ENCODE data around the gene IGHMBP2.

Gene IGHMBP2

GRCh38 chr11:68928136-68928880, 24.6 kb downstream of the IGHMBP2 start:
- DNase-seq, result no peak

- no peak for DNase-seq
Observed at GRCh38 chr11:68929135-68929534, 25.4 kb downstream of the IGHMBP2 start.

- DNase-seq, result no peak
Observed at GRCh38 chr11:68929706-68930570, 26.2 kb downstream of the IGHMBP2 start.

GRCh38 chr11:68930991-68931855, 27.5 kb downstream of the IGHMBP2 start:
- DNase-seq, result no peak

GRCh38 chr11:68931911-68932310, 28.2 kb downstream of the IGHMBP2 start:
- no peak for DNase-seq

GRCh38 chr11:68932358-68932757, 28.7 kb downstream of the IGHMBP2 start:
- DNase-seq, result no peak

- peak; percentile 42 for DNase-seq
Observed at GRCh38 chr11:68932933-68933577, 29.4 kb downstream of the IGHMBP2 start.

GRCh38 chr11:68933605-68934320, 30.1 kb downstream of the IGHMBP2 start:
- DNase-seq, result peak; percentile 44

GRCh38 chr11:68934321-68934645, 30.6 kb downstream of the IGHMBP2 start:
- DNase-seq, result peak; percentile 41

GRCh38 chr11:68934666-68935065, 31.0 kb downstream of the IGHMBP2 start:
- no peak for DNase-seq

- peak; percentile 44 for DNase-seq
Observed at GRCh38 chr11:68935066-68935465, 31.4 kb downstream of the IGHMBP2 start.

GRCh38 chr11:68935516-68936357, 32.0 kb downstream of the IGHMBP2 start:
- peak; percentile 44 for DNase-seq

- no peak for DNase-seq
Observed at GRCh38 chr11:68936358-68936636, 32.6 kb downstream of the IGHMBP2 start.

- peak; percentile 41 for DNase-seq
Observed at GRCh38 chr11:68936676-68937620, 33.3 kb downstream of the IGHMBP2 start.

- no peak for DNase-seq
Observed at GRCh38 chr11:68938088-68938487, 34.4 kb downstream of the IGHMBP2 start.

- no peak for DNase-seq
Observed at GRCh38 chr11:68938816-68939582, 35.3 kb downstream of the IGHMBP2 start.

GRCh38 chr11:68939583-68940555, 36.2 kb downstream of the IGHMBP2 start:
- DNase-seq, result no peak
